NCI-H226 (cell line): Measurements from ENCODE around the gene ZNF326.
A peak's percentile ranks its signal among the peaks of the same experiment; 100 is the strongest.

ENCODE experiments used
- DNase-seq: peaks from one replicate; pipeline ENCODE4 v3.0.0-alpha.2; 2015

ZNF326 gene

GRCh38 chr1:89994805-89995597 is at the start of gene ZNF326:
Gene ZNF326 (plus strand): TSS chr1:89995110. CDS start chr1:89995258, 148 bp downstream.
- DNase-seq = peak; percentile 99

GRCh38 chr1:89945852-89946476 is 48.9 kb upstream of the ZNF326 start:
- peak; percentile 53 for DNase-seq

GRCh38 chr1:89946532-89946931 is 48.4 kb upstream of the ZNF326 start:
- no peak for DNase-seq

GRCh38 chr1:89948722-89949345 is 46.1 kb upstream of the ZNF326 start:
- DNase-seq = no peak

- DNase-seq = no peak
Measured at GRCh38 chr1:89949991-89950624, 44.8 kb upstream of the ZNF326 start.

GRCh38 chr1:89950703-89951102 is 44.2 kb upstream of the ZNF326 start:
- no peak for DNase-seq

GRCh38 chr1:89951766-89952604 is 42.9 kb upstream of the ZNF326 start:
- DNase-seq = peak; percentile 22

- no peak for DNase-seq
Measured at GRCh38 chr1:89952605-89953130, 42.2 kb upstream of the ZNF326 start.

- peak; percentile 94 for DNase-seq
Measured at GRCh38 chr1:89953131-89953626, 41.7 kb upstream of the ZNF326 start.

- DNase-seq = no peak
Measured at GRCh38 chr1:89953929-89954328, 41.0 kb upstream of the ZNF326 start.

- no peak for DNase-seq
Measured at GRCh38 chr1:89954401-89954800, 40.5 kb upstream of the ZNF326 start.

- DNase-seq = no peak
Measured at GRCh38 chr1:89955311-89956205, 39.4 kb upstream of the ZNF326 start.

GRCh38 chr1:89957107-89957506 is 37.8 kb upstream of the ZNF326 start:
- no peak for DNase-seq

GRCh38 chr1:89958851-89959654 is 35.9 kb upstream of the ZNF326 start:
- no peak for DNase-seq

- no peak for DNase-seq
Measured at GRCh38 chr1:89959719-89960118, 35.2 kb upstream of the ZNF326 start.

GRCh38 chr1:89962024-89962741 is 32.7 kb upstream of the ZNF326 start:
- DNase-seq = no peak

GRCh38 chr1:89962742-89963075 is 32.2 kb upstream of the ZNF326 start:
- DNase-seq = no peak

- DNase-seq = no peak
Measured at GRCh38 chr1:89965193-89965768, 29.6 kb upstream of the ZNF326 start.

- no peak for DNase-seq
Measured at GRCh38 chr1:89966656-89967055, 28.3 kb upstream of the ZNF326 start.
